Adipose tissue (tissue), 3 donors: ENCODE measurements around the gene VAMP5. TPM values are rescaled to one million over a fixed set of nuclear protein-coding genes. Genes with fewer than 3 reads are reported as not detected.
"Not testable (repeated sequence)": the region's sequence is repeated elsewhere in the genome, so short reads cannot be mapped to it uniquely, and the experiment has no call there.

Experiments used
- H3K27ac ChIP-seq: one replicate; pipeline ENCODE4 v1.5.1; 2013; ENCODE audit warnings: low read depth, low read length
- WGBS, 3 donors: extraction: QIAGEN DNeasy Blood & Tissue Kit; methylation state at CpG; one replicate each; pipeline ENCODE4 v1.1.7; 2013; 5-methylcytosine and 5-hydroxymethylcytosine counted together
- polyA plus RNA-seq, 3 donors: library from polyadenylated mRNA; stranded (reverse); fragments of 200-250 nt; gene quantifications; one replicate each; pipeline ENCODE4 v1.2.3, GENCODE V29; 2013
- donor health status: healthy with polysubstance abuse.
- donor health status: Bipolar disorder and iron deficiency.
- donor health status: healthy.

Gene VAMP5
- polyA plus RNA-seq, 3 donors: 38.7 to 292 (median 145) TPM

DNA sequence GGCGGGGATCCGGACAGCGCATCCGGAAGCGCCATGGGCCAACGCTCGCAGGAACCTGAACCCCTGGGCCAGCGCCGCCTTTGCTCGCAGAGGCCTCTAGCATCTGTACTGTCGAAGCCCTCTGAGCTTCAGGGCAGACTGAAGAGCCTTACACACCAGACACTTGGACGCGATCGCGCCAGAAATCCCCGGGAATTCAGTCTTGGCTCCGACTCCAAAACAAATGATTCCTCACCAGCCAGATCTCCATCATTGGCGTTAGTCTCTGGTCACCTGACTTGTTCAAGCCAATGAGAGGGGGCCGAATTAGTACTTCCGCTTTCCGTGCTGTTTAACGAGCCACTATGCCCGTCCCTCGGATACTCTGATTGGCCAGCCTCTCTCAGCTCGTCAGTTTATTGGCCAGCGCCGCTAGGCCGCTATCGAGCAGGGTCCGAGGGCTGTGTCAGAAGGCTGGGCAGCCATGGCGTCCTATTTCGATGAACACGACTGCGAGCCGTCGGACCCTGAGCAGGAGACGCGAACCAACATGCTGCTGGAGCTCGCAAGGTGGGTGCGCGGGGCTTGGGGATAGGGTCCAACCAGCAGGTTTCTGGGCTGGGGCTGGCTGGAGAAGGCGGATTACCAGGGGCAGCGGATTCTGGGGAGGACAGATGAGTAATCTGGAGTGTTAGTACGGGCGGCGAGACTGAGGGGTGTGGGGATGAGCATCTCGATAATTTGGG, 11.2 kb downstream of the VAMP5 start, which contains the start of gene RNF181:
TSS of gene RNF181 (plus strand) at position 445 of the 725 bp plus-strand sequence. CDS start at position 464, 19 bp downstream.
- WGBS, 3 donors: 0 to 1% (median 1%) methylated on average over 47 of the region's 47 CpGs

DNA sequence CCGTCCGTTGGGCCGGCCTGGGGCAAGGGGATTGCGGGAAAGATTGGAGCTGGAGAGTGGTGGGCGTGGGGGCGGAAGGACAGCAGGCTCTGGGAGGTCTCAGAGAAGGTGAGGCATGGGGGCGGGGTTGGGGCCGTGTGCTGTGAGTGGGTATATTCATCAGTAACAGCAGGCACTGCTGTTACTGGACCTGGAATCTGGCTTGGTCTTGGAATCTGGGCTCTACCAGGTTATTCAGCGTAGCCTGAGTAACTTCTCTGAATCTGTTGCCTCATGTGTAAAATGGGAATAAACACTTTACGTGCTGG, 11.7 kb downstream of the VAMP5 start:
- peak overlapping the region; percentile 31 for H3K27ac ChIP-seq
- 0 to 2% (median 2%) methylated on average over 10 of the region's 10 CpGs for WGBS, 3 donors

More for the DNA sequence above, 11.2 kb downstream of the VAMP5 start, which contains the start of gene RNF181:
- H3K27ac ChIP-seq: peak within 1 kb of the TSS; percentile 60

DNA sequence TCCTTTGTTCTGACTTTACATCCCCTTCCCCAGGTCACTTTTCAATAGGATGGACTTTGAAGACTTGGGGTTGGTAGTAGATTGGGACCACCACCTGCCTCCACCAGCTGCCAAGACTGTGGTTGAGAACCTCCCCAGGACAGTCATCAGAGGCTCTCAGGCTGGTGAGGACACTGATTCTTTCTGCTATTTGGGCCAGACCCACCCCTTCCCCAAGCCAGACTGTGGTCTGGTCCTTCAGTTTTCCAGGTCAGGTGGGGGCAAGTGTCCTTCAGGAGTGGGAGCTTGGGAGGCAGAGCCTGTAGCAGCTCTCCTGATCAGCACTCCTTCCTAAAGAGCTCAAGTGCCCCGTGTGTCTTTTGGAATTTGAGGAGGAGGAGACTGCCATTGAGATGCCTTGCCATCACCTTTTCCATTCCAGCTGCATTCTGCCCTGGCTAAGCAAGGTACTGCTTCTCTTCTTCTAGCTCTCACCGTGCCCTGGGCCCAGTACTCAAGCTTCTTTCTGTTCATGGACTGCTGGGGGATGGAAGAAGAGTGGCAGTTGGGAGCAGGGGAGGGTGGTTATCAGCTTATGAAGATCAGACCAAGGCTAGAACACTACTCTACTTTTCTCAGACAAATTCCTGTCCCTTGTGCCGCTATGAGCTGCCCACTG, 12.4 kb downstream of the VAMP5 start:
- H3K27ac ChIP-seq: no peak overlapping the region
- WGBS, 3 donors: 51 to 74% (median 60%) methylated on average over 2 to 3 of the region's 3 CpGs

DNA sequence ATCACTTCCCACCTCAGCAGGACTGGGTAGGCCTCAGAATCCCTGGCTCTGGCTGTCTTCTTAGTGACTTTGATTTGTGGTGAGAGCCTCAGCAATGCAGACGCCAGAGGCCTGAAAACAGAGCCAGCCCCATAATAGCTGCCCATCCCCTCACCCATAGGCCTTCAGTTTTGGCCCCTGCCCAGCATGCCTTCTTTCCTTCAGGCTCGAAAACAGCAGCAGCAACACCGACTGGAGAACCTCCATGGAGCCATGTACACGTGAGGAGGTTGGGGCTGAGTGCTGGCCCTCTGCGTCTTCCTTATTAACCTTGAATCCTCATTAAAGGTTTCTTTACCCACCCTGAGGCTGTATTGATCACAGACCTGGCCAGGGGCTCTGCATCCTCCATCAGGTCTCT, 13.0 kb downstream of the VAMP5 start:
- WGBS, 3 donors: 76 to 86% (median 81%) methylated on average over 5 of the region's 5 CpGs
- no peak overlapping the region for H3K27ac ChIP-seq

DNA sequence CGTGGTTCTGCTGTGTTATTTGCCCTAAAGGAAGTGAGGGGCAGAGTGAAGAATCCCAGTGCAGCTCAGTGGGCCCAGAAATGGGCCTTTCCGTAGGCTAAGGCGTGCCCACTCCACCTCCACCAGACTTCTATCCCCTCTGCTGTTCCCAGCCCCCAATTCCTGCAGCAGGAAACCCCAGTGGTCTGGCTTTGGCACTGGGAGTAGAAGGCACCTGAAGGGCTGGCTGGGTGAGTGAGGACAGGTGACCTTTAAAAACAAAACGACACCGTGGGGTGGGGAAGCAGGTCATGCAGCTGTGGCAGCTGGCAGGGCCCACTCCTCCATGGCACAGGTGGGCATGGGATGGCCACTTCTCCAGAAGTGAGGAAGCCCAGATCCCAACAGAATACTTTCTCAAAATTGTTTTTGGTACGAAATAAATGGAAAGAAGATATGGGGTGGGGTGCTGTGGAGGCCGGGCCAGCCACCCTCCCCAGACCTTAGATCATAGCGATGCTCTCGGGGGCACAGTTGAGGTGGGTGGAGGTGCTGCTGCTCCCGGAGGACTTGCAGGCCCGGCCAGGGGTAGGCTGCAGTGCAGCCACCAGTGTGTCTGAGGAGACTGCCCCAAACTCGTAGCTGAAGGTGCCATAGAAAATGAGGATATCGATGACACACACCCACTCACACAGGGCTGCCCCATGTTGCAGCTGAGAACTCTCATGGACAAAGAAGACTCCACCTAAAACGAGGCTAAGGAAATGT, 14.5 kb downstream of the VAMP5 start:
- no peak overlapping the region for H3K27ac ChIP-seq
- 69 to 76% (median 73%) methylated on average over 14 of the region's 14 CpGs for WGBS, 3 donors

DNA sequence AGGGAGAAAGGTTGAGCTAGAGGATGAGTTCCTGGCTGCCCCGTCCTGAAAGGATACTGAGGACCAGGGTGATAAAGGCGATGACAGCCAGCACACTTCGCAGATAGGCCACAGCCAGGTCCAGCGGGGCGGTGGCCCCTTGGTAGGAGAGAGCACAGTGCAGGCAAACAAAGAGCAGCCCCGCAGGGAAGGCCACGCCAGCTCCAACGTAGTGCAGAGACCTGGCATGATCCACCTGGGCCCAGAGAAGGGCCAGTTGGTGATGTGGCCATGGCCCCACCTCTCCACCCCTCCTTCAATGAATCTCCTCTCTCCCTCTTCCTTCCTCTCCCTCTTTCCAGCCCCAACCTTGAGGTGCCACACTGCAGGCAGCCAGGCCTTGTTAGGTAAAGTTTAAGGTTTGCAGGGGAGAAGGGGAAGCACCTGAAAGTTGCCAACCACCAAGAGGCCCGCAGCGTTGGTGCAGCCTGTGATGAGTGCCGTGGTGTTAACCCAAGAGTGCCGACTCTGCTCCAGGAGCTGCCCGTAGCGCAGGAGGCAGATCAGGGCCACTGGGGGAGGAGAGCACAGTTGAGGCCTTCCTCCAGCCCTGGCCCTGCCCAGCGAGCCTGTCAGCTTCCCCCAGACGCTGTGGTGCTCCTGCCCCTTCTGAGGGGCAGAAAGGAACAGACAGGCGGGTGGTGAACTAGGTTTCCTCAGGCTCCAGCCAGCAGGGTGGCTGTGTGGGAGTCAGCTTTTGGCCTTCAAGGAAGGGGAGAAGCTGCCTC, 15.4 kb downstream of the VAMP5 start:
- H3K27ac ChIP-seq: no peak overlapping the region
- 64 to 72% (median 71%) methylated on average over 17 of the region's 17 CpGs for WGBS, 3 donors

DNA sequence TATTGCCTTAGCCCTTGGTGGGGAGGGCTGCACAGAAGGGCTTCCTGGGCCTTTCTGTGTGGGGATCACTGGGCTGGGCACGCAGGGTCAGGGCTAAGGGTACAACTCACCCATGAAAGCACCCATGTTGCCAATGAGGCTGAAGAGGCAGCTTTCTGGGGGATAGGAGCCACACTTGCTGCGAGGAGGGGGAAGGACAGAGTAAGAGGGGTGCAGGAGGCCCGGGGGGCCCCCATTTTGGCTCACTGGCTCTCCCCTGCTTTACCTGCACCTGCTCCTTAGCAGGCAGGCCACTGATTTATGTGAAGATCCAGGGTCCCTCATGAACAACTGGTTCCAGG, 16.0 kb downstream of the VAMP5 start:
- no peak overlapping the region for H3K27ac ChIP-seq
- WGBS, 3 donors: 90 to 91% (median 91%) methylated on average over 3 of the region's 3 CpGs

DNA sequence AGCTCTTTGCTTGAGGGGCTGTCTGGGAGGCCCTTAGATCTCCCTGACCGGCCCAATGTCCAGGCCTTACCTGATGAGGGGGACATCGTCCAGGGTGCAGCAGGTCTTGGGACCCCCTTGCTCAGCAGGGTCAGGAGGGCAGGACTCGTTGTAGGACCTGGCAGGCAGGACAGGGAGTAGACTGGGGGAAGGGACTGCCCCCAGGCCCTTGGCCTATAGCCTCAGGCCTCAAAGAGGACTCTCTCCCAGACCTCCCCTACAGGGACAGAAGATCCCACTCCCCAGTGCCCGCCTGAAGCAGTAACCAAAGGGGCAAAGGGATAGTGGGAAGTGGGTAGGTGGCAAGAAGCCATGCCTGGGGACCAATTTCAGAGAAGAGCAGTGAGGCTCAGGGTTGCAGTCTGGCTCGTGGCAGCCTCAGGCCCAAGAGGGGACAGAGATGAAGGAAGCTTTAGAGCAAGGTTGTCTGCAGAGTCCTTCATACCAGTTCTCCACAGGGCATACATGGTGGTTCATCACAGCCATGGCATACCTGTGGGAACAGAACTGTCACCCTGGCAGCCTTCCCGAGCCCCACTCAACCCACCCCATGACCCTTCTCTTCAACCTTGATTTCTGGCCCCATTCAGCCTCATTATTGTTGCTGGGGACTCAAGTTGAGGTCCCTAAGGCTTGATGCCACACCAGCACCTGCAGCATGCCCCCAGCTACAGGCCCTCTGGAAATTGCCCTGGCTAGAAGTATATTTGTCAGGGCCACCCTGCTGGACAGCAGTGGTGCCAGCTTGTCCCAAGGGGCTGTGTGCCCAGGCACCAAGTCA, 16.9 kb downstream of the VAMP5 start:
- H3K27ac ChIP-seq: no peak overlapping the region
- 72 to 79% (median 74%) methylated on average over 6 of the region's 6 CpGs for WGBS, 3 donors

DNA sequence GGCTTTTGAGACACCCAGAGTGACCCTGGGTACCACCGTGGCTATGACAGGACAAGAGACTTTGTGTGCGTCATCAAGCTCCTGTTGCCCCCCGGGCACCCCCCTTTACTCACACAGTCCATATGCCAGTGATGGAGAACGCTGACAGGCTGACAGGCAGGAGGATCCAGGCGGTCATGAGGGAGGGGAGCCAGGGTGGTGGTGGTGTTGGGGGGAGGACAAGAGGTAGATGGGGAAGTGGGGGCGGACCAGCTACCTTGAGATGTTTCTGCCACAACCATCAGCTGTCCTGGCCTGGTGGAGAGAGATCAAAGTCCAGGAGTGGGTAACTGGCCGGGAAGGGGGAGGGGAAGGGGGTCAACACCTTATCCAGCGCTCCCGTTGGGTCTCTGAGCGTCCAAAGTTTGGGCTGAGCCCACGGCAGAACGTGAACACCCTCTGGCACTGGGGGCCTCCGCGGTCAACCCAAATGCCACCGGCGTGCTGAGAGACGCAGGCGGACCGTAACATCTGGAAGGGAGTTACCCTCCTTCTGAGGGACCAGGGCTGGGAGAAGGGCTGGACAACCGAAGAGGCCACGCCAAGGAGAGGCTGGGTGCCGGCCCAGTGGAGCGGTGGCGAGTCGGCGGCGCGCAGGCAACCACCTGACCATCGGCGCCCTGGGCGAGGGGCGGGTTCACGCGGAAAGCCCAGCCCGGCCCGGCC, 17.7 kb downstream of the VAMP5 start:
- peak overlapping the region; percentile 73 for H3K27ac ChIP-seq
- WGBS, 3 donors: 5 to 7% (median 6%) methylated on average over 32 to 36 of the region's 36 CpGs

DNA sequence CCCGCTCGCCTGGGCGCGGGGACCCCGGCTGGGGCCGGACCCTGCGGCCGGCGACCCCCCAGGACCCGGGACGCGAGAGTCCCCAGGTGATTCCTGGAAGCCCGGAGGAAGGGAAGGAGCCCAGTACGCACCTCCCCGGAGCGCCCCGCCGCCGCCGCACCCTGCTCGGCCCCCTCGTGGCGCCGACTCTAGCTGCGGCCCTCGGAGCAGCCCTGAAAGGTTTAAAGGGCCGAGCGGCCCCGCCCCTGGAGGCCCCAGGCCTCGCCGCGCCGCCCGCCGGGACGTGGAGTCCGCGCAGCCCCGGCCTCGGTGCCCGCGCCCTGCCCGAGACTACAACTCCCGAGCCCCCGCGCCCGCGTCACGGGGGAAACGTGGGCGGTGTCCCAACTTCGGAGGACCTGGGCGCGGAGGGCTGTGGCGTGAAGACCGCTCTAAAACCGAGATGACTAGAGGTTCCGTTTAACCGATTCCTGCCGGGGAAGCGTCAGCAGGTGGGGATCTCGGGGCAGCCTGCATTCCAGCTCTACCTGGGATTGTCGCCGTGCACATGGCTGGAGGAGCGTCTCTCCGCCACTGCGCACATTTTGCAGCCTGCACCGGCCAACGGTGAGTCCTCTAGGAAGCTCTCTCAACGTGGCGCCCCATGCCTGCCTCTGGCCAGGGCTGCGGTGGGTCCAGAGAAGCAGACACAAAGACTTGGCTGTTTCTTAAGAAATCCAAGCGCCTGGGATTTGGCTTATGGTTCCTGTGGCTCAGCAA, 18.4 kb downstream of the VAMP5 start, which contains the start of gene TMEM150A:
TSS of gene TMEM150A (minus strand) at position 223 of the 759 bp plus-strand sequence. CDS start 750 bp downstream, outside the sequence.
- 1% methylated on average over 50 to 73 of the region's 73 CpGs for WGBS, 3 donors
- H3K27ac ChIP-seq: peak within 1 kb of the TSS; percentile 73

DNA sequence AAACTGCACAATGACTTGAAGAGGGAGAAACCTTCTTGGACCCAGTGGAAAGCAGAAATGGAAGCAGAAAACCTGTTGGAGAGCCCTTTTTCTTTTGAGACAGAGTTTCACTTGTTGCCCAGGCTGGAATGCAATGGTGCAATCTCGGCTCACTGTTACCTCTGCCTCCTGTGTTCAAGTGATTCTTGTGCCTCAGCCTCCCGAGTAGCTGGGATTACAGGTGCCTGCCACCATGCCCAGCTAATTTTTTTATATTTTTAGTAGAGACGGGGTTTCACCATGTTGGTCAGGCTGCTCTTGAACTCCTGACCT, 19.9 kb downstream of the VAMP5 start:
- WGBS, 3 donors: 72 to 76% (median 74%) methylated on average over 3 of the region's 3 CpGs
- not testable (repeated sequence) for H3K27ac ChIP-seq

DNA sequence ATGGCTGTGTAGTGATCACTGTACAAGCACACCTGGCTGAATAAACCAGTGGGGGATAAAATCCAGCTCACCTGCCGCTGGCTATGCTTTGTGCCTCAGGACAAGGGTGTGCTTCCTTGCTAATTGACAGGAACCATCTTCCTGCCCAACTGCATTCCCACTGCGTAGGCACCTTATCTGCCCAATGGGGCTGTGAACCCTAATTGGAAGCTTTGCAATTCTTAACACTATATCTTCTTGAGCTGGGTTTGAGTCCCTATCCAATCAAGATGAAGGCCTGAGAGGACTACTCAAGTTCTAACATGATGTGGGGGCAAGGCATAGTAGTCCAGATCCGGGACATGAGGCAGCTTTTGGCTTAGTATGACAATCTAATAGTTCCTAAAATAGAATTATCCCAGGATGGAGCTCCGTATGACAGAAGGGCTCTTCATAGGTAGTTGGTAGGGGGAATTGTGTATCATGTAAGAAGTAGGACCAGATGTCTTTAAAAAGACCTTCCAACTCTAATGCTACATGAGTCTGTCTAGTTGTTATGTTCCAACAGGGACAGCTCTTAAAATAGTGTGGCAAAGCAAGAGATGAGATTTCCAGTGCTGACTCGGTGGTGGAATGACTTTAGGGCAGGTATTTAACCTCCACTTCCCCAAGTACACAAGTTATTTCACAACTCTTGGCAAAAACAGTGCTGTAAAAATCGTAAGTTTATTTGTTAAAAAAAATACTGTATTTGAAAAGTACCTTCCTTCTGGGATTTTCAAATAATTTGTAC, 20.5 kb downstream of the VAMP5 start:
- whole genome bisulfite sequencing, 3 donors: 55 to 57% (median 57%) methylated on average over 6 of the region's 6 CpGs

DNA sequence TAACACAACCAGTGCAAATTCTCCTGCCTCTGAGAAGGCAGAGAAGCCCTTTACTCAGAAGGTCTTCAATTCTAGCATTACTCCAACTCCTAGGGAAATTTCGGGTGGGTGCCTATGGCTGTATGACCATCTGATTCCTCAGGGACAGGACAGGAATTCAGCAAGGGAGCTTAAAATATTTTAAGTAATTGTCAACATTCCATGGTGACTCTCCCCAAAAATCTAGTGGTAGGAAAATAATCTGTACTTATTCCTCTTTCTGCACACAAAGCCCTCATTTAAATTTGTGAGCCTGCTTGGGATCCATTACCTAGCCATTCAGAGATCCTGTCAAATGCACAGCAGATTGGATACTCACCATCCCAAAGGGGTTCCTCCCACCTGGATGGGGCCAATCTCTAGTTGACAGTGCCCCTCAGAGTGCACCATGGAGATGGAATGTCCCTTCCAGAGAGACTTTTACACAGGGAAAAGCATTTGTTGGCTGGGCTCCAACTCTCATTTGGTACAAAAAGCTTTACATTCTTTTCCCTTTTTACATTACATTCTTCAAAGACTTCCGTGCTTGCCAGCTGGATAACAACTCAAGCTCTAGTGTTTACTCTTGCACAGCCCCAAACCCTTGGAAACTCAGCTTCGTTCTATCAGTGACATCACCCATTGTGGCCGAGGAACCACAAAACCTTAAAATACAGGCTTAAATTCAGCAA, 21.3 kb downstream of the VAMP5 start:
- WGBS, 3 donors: 35 to 59% (median 56%) methylated on average over 4 of the region's 4 CpGs
- no peak overlapping the region for H3K27ac ChIP-seq

More for the DNA sequence above, 20.5 kb downstream of the VAMP5 start:
- no peak overlapping the region for H3K27ac ChIP-seq

DNA sequence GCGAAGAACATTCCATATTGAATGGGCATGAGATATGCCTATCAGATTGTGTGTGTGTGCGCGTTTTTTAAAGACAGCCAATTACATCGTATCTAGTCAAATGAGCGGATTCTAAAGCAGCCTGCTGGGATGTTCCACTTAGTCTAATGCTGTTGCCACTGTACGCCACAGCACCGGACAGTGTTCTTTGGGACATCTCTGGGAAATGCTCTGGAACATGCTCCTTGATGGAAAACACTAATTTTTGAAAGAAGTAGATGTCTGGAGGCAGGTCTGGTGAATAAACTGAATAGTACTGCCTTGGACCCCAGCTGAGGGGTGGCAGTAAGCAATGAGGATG, 21.9 kb downstream of the VAMP5 start:
- H3K27ac ChIP-seq: no peak overlapping the region
- WGBS, 3 donors: 77 to 86% (median 82%) methylated on average over 7 of the region's 7 CpGs
